Uterus (tissue), 2 donors: Measurements from ENCODE around the gene URM1.

Experiments
- CTCF ChIP-seq, 4 experiments: fragments of 200-600 bp in 2 of 4; fragments of 450-650 bp in 2 of 4; sonication (generic) in 2 of 4; IDR thresholded peaks; one replicate each; pipeline ENCODE4 v1.5.1; 2016 to 2019; ENCODE audit warnings: antibody characterized with exemption in 4 of 4, mild to moderate bottlenecking in 2 of 4, moderate library complexity in 1 of 4
- POLR2A ChIP-seq, 2 donors: fragments of 450-650 bp; IDR thresholded peaks; one replicate each; pipeline ENCODE4 v1.6.1; 2016; ENCODE audit warnings: antibody characterized with exemption in 2 of 2, mild to moderate bottlenecking in 1 of 2, moderate library complexity in 1 of 2

GRCh38 chr9:128321879-128322403, 49.2 kb upstream of the URM1 start:
- TF ChIP-seq CTCF (IDR thresholded peaks at IDR 0.05) (no peak), POLR2A (IDR thresholded peaks at IDR 0.05) (no peak)
